ENCODE measurements around the gene TRIB2.
"Not testable (repeated sequence)": the region's sequence is repeated elsewhere in the genome, so short reads cannot be mapped to it uniquely, and the experiment has no call there.

Gene TRIB2

GRCh38 chr2:12716282-12717190 is at the start of gene TRIB2:
TSS of gene TRIB2 (plus strand) at chr2:12716936. CDS start at chr2:12718308, 1,372 bp downstream.
- DNase-seq, result peak in 1 of 2 experiments; percentile 8

DNA sequence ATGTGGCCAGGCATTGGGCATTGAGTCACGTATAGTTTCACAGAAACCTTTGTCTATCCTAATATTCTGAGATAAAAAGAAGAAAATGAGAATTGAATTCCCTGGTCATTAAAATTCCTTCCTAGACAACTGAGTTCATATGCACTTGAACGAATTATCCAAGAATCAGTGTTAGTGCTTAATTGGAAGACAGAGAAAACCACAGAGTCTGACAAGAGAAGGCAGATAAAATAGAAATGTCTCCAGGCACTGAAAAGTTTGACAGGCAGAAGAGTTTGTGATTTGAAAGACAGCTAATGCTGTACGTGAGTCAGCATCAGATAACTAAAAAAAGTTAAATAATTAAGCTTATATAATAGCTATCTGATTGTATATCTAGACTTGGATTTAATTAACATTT is 47.7 kb upstream of the TRIB2 start:
- no peak for DNase-seq

GRCh38 chr2:12672711-12673315 is 43.9 kb upstream of the TRIB2 start:
- DNase-seq, result no peak

DNA sequence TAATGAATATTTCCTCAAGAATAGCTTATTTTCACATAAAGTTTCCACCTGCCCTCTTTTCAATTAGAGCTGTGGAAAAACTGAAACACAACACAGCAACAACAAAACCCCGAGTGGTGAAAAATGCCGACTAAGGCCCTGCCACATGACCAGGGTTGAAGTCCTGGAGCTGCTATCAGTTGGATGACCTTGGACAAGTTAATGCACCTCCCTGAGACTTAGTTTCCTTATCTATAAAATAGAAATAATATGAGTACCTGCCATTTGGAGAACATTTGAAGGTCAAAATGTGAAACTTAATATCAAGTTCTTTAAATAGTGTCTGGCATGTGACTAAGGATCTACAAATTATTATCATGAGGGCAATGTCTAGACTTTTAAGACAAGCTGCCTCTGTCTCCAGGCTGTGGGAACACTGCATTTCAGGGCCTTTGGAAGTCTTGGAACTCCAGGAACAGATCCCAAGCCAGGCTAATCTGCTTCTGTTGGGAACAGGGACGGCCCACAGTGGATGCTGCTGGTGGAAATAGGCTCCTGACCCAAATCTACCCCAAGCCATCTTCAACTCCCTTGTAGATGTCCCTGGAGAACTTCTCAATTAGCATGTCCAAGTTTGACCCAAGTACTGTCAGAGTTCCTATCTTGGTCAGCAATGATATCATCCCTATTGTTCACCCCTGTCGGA is 42.0 kb upstream of the TRIB2 start:
- DNase-seq, result no peak

- DNase-seq, result no peak
Measured at GRCh38 chr2:12675352-12675795, 41.4 kb upstream of the TRIB2 start.

GRCh38 chr2:12675801-12676200 is 40.9 kb upstream of the TRIB2 start:
- no peak for DNase-seq

GRCh38 chr2:12676771-12677170 is 40.0 kb upstream of the TRIB2 start:
- DNase-seq, result no peak

GRCh38 chr2:12678186-12678585 is 38.5 kb upstream of the TRIB2 start:
- no peak for DNase-seq

- no peak for DNase-seq
Measured at GRCh38 chr2:12679550-12680072, 37.1 kb upstream of the TRIB2 start.

GRCh38 chr2:12680115-12680514 is 36.6 kb upstream of the TRIB2 start:
- DNase-seq, result not testable (repeated sequence)

GRCh38 chr2:12682017-12682416 is 34.7 kb upstream of the TRIB2 start:
- no peak for DNase-seq

GRCh38 chr2:12683457-12684100 is 33.2 kb upstream of the TRIB2 start:
- no peak for DNase-seq

- no peak for DNase-seq
Measured at GRCh38 chr2:12684471-12684936, 32.2 kb upstream of the TRIB2 start.

- DNase-seq, result no peak
Measured at GRCh38 chr2:12685145-12685544, 31.6 kb upstream of the TRIB2 start.

DNA sequence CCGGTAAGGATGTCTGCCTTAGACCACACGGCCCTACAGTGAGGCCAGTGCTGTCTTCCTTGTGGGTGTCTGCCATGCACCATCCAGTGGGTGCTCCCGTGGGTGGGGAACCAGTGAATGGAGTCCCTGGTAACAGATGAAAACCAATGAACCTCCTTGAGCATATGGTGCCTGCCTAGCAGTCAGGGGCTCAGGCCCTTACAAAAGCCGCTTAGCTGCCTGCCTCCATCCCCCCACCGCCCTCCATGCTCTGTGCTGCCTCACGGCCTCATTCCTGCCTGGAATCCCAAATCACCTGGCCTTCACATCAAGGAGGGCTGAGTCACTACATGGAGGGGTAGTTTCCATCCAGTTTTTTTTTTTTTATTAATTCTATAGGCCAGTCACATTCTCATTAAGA is 30.8 kb upstream of the TRIB2 start:
- no peak for DNase-seq

DNA sequence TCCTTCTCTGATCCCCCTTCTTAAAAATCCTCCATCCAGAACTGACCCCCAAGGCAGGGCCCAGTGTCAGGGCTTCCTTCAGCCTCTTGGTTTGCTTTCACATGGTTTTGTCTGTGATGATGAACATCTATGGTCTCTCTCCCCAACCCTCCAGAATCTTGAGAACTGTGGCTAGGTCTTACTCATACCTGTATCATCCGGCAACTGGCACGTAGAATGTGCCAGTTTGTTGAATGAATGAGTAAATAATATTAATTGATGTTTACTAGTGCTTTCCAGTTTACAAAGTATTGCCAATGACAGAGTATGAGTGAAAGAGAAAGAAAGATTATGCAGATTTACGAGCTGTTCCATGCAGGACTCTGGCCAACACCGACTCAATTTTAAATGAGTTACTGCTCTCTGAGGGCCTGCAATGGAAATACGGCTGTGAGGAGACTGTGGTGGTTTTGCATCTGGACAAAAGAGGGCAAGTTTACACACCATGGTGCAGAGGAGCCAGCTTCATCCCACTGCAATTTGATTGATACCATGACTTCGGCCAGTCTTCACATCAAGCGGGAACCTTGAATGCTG is 29.9 kb upstream of the TRIB2 start:
- no peak for DNase-seq

DNA sequence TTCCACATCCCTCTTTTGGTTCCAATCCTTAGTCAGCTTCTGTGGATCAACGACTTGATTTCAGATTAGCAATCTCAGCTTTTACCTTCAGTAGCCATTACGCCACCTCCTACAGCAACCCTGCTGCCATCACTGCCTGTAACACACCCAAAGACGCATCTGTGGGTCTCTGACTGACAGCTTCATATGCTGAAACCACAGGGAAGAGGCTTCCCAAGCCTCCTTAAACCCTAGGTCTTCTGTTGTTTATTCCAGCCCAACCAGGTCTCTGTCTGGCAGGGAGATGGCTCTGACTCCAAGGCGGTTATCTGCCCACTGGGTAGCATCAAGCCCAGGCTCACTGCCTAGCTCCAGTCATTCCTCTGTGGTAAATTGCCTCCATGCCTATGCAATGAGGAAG is 28.6 kb upstream of the TRIB2 start:
- DNase-seq, result no peak

GRCh38 chr2:12688893-12689292 is 27.8 kb upstream of the TRIB2 start:
- no peak for DNase-seq

GRCh38 chr2:12693509-12693908 is 23.2 kb upstream of the TRIB2 start:
- DNase-seq, result no peak

GRCh38 chr2:12694990-12695774 is 21.6 kb upstream of the TRIB2 start:
- no peak for DNase-seq

DNA sequence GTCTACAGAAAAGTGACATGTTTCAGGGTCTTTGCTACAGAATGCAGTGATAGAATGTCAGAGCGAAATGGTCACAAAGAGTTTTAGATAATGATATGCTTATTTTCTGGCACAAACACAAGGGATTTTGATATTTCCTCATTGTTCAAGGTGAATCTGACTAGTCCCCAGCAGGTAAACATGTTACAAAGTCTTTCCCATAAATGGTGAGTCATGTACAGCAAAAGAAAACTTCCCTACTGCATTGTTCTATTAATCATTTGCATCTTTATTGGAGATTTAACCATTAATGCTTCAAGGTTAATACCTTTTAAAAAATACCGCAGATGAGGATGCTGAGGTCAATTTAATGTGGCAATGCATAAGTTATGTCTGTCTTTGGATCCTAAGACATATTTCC is 19.1 kb upstream of the TRIB2 start:
- DNase-seq, result no peak

GRCh38 chr2:12700989-12701388 is 15.7 kb upstream of the TRIB2 start:
- no peak for DNase-seq

Data from cerebellar nuclear complex (tissue), 1 donor.